ENCODE measurements around the gene ODR4.
"Not testable (repeated sequence)": the region's sequence is repeated elsewhere in the genome, so short reads cannot be mapped to it uniquely, and the experiment has no call there.

The ODR4 gene

DNA sequence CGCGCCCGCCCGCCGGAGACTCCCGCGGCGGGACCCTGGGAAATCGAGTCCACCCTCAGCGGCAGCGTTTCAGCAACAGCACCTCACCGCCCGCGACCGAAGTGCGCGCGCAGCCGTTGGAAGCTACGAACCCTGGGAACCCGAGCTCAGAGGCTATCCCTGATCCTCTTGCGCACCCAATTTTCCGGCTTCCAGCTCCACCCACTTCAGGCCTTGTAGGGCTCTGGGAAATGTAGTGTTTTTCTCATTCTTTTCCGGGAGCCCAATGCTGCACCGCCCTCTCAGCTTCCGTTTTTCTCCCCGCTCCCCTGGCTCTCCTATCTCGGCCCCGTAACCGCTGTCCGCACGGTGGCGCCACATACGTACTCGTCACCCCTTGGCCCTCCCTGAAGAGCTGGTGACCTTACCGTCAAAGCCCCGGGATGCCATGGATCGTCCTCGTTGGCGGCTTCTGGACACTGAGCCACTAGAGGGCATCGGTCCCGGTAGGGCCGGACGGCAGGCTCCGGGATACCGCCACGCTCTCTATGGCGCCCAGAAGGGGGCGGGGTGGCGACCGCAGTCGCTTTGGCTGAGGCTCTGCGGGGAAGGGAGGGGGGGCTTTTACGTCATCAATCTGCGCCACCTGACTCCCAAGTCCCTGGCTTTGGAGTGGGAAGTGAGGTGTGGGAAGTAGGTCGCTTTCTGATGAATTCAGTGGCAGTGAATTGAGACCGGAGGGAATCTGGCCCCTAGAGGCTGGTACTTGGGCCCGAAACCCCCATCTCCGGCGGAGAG, at the start of gene ODR4, which contains the start of gene TPR:
Gene ODR4, plus strand, starts transcription at position 687 of the 777 bp plus-strand sequence. CDS start 3,948 bp downstream, outside the sequence.
Gene TPR, minus strand, starts transcription at position 102 of the 777 bp plus-strand sequence. CDS start 225 bp downstream, outside the sequence.
- peak; percentile 98 for DNase-seq

DNA sequence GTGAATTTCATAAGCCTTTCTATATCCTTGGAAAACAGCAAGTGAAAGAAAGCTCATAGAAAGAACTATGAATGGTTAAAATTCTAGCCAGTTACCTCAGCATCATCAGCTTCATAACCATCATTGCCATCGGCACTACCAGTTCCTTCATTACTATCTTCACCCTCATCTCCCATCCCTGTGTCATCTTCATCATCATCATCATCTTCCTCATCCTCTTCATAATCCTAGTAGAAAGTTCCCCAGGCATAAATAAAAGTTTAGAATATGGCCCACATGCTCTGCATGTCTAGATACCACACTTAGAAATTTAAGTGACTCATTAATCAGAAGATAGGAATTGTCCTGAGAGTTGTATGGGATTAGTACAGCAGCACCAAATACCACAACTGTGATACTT, 49.6 kb upstream of the ODR4 start:
- DNase-seq: no peak

DNA sequence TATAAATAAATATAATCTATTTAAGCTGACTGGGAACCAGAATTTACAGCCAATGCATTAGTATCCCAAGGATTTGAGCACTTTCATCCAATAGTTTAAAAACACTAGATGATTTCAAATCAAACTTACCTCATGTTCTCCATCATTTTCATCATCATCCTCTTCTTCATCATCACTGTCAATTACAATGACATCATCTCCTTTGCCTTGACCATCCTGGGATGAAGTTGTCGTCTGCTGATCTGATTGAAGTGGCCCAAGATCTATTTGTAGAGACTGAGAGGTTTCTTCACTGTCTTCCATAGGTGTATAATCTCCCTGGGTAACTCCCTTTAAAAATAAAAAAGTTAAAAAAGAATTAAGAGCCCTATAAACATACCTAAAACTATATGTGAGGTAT, 48.3 kb upstream of the ODR4 start:
- no peak for DNase-seq

DNA sequence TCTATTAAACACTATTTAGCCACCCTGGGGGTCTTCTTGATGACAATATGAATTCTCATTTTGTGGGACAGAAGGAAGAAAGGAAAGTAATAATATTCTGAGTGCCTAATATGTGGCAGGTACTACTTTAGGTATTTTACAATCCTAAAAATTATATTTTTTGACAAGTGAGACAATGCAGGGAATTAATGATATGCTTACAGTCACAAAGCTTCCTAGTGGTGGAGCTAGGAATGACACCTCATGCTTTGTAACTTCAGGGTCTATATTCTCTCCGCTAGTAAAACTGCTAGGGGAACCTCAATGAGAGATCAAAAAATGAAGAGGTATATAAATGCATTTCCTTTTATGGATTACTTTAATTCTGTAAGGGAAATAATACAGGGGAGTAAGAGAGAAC, 44.9 kb upstream of the ODR4 start:
- no peak for DNase-seq

DNA sequence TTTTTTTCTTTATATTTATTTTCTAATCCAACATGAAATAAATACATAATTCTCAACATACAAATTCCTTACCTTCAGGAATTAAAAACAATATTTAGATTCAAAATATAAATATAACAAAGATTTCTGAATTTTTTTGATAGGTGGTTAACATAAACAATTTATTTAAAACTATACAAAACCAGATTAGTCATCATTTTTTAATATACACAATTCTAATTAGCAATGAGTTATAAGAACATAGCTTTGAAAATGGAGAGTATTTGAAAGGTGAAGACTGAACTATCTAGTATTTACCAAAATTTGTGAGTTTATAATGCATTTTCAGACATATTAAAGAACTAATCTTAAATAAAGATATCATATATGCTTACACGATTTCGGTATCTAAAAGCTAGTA, 38.1 kb upstream of the ODR4 start:
- DNase-seq: no peak

DNA sequence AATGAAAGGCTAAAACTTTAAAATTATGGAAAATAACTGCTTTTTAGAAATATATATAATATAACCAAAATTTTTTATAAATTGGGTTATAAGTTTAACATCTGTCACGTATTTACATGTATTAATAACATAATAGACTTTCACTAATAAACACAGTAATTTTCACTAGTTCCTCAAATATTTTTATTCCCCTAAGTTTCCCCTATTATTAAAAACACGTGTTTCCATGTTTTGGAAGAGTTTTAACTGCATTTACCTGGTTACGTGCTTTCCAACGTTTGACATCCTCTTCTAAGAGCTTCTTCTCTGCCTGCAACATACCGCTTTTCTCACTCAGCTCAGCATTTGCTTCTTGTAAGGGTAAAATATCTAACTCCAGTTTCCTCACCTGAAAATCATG, 34.9 kb upstream of the ODR4 start:
- no peak for DNase-seq

DNA sequence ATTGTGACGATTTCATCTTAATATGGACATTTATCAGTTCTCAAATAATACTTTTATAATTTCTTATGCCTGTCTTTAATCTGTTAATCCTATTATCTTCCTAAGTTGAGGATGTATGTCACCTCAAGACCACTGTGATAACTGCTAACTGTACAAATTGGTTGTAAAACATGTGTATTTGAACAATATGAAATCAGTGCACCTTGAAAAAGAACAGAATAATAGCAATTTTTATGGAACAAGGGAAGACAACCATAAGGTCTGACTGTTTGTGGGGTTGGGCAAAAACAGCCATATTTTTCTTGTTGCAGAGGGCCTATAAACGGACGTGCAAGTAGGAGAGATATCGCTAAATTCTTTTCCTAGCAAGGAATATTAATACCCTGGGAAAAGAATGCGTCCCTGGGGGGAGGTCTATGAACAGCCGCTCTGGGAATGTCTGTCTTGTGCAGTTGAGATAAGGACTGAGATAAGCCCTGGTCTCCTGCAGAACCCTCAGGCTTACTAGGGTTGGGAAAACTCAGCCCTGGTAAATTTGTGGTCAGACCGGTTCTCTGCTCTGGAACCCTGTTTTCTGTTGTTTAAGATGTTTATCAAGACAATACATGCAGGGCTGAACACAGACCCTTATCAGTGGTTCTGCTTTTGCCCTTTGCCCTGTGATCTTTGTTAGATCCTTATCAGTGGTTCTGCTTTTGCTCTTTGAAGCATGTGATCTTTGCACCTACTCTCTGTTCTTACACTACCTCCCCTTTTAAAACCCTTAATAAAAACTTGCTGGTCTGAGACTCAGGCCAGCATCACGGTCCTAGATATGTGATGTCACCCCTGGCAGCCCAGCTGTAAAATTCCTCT, 27.6 kb upstream of the ODR4 start:
- DNase-seq: not testable (repeated sequence)

DNA sequence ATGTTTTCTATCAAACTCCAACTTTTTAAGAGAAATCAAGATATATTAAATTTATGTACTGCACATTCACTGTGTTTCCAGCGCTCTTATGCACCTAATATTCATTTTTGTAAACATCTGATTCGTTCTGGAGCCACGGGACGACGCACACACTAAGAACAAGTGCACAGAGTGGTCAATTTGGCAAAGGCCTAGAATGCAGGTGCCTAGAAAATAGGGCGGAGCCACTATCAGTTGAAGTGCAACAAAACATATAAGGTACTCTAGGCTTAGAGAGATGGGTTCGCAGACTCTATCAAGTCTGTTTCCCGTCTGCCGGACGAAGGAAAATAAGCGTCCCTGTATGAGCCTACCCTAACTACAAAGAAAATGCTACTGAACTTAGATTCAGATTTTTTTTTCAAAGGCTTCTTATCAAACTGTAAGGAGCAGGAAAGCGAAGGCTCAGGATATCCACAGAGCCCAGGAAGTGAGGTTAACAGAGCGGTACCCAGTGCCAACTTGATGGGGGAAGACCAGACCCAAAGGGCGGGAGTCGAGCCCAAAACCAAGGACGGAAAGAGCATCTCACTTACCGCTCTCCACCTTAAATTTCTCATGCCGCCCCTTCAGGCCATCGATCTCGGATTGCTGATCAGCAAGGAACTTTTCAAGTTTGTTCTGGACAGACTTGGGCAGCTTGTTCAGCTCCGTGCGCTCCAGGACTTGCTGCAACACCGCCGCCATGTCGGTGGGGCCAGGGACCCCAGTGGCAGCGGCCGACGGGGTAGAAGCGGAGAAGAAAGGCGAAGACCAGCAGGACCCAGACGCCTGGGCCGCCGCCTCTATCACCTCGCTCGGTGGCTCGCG, 1.1 kb upstream of the ODR4 start:
- peak; percentile 42 to 59 for DNase-seq

DNA sequence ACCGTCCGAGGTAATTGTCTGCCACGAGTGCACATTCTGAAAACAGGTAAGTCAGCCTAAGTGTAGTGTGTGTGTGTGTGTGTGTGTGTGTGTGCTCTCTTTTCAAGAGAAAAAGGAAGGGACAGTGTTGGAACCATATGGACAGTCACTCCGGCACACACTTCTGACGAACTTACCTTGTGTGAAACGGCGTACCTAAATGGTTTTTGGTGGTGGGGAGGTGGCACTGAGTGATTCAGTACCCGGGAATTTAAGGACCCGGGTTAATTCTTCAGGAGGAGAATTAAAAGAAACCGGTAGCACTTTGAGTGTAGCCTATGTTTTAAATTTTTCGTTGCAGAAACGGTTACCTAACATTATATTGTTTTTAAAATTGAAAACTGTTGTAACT, 286 bp downstream of the ODR4 start:
- DNase-seq: no peak

DNA sequence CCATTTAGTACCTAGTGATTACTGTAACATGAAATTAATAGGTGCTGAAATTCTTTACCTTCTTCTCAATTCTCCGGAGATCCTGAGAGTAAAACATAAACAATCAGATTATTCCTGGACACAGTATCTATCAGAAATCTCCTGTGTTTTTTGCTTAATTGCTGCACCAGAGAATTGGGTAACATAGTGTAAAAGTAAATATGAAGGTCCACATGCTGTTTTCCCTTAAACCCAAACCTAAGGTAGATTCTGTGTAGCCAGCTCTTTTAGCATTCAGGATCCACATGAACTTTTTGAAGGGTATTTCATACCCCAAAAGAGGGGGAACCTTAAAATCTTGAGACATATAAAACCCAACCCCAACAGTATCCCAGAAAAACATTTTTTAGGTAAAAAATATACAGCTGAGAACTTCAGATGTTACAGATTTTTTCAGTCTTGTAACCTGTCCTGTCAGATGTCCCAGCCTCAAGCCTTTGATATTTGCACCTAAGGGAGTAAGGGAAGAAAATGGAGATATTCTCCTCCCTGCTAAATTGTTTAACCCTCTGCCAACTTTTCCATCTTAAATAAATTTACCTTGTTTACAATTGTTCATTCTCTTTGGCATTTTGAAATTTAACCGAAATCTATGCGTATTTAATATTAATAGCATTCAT, 11.2 kb downstream of the ODR4 start:
- DNase-seq: no peak

DNA sequence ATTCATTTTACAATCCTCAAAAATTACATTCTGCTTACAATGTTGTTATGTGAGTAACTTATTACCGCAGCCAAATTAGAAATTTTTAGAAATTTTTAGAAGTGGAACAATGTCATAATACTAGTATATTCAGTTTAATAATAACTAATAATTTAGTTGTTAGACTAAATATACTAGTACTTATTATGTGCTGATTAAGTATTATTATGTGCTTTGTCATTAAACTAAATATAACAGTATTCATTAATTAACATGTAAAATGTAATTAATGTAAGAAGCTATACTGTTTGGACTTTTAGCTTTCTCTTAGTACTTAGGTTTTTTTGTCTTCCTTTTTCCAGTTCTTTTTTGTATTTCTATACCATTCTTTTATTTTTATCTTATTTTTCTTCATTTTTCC, 15.3 kb downstream of the ODR4 start:
- DNase-seq: no peak

DNA sequence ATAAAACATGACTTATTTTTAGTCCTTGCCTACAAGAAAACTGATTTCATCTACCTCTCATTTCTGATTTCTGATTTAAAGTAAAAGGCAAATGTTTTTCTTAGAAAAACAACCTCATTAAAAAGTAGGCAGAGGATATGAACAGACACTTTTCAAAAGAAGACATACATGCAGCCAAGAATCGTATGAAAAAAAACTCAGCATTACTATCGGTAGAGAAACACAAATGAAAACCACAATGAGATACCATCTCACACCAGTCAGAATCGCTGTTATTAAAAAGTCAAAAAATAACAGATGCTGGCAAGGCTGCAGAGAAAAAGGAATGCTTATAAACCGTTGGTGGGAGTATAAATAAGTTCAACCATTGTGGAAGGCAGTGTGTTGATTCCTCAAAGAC, 16.2 kb downstream of the ODR4 start:
- peak in 1 of 2 donors; percentile 7 for DNase-seq

DNA sequence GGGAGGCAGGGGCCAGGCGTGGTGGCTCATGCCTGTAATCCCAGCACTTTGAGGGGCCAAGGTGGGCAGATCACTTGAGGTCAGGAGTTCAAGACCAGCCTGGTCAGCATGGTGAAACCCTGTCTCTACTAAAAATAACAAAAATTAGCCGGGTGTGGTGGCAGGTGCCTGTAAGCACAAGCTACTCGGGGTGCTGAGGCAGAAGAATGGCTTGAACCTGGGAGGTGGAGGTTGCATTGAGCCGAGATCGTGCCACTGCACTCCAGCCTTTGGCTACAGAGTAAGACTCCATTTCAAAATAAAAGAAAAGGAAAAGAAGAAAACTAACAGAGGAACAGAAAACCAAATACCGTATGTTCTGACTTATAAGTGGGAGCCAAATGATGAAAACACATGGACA, 17.1 kb downstream of the ODR4 start:
- not testable (repeated sequence) for DNase-seq

DNA sequence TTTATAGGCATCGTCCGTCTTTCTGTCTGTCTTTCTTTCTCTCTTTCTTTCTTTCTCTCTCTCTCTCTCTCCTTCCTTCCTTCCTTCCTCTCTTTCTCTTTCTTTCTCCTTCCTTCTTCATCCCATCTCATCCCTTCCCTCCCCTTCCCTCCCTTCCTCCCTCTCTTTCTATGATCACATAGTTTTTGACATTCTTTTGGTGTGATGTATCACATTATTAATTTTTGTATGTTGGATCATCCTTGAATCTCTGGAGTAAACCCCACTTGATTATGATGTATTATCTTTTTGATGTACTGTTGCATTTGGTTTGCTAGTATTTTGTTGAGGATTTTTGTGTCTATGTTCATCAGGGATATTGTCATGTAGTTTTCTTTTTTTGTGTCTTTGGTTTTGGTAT, 25.8 kb downstream of the ODR4 start:
- not testable (repeated sequence) for DNase-seq

DNA sequence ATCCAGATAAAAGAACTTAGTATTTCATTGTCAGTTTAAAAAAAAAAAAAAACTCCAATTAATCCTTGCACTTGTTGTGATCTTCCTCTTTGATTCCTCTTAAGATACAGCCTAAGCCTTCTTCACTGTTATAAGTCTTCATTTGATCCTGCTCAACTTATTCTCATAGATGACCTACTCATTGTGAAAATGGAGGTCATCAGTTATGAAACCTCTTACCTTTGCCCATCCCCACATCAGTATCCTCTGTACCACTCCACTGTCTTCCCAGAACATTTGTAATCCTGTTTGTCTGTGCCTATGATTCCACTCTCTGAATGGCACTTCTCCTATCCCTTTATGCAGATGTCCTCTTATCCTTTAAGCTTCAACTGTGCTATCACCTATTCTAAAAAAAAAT, 28.0 kb downstream of the ODR4 start:
- no peak for DNase-seq

DNA sequence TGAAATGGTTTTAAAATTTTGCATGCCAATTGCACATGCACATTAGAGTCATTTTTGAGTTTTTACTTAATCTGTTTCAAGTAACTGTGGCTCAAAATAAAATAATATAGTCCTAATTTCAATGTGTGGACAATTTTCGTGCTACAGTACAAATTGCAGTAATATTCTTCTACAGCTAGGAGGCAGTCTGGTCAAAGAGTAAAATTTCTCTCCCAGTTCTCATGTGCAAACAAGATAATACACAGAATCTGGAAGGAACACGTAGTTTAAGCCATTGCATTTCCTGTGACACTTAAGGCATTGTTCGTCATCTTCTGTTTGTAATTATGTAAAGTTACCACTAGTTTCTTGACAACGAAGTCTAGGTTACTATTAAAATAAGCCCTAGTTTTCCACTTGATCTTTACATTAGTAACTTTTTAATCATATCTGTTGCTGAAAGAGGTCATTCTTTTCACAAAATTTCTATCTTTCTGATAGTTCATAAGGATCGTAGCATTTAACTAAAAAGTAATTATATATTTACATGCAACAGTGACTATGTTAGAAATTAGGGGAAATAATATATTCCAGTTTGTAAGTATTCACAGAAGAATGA, 28.9 kb downstream of the ODR4 start:
- DNase-seq: peak in 1 of 2 donors; percentile 64

DNA sequence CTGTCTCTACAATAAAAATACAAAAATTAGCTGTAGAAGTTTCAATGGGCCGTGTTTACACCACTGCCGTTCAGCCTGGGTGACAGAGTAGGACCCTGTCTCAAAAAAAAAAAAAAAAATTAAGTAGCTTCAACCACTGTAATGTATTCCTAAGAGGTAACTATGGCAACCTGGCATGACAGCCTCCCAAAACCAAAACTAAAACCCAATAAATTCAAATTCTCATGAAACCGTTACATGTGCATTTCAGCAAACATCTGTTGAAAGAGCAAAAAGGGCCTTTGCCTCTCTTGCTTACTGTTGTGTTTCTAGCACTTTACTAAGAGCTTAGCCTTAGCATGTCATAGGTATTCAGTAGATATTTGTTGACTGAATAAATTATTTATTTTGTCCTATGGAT, 33.5 kb downstream of the ODR4 start:
- DNase-seq: no peak

DNA sequence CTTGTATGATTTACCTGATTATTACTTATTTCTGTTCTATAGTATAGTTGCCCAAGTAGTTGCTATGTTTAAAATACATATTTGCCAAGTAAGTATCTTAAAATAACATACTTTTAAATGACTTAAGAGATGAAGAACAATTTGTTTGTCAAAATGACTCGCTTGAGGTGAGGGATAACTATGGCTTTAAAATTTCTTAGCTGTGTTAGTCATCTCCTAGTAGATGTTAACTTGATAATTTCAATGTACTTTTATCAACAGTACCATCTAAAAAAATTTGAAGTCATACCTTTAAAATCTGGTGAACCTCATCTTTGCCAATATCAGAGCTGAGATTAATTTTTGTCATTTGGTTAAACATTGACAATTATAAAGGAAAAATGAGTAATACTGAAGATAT, 37.7 kb downstream of the ODR4 start:
- DNase-seq: no peak

DNA sequence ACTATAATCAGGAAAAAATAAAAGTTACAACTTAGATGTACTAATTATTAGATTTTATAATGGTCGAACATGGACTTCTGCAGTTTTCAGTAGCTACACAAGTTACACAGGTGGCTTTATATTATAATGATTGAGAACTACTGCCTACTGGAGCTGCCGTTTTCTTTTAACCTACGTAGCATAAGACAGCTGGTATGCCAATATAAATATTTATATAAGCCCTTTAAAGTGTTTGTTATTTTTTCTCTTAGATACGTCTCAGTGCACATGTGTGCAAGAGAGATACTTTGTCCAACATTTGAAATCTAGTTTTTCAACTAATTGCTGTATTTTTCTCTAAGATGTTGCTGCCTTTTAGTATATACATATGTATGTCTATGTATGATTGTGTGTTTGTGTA, 42.9 kb downstream of the ODR4 start:
- no peak for DNase-seq

DNA sequence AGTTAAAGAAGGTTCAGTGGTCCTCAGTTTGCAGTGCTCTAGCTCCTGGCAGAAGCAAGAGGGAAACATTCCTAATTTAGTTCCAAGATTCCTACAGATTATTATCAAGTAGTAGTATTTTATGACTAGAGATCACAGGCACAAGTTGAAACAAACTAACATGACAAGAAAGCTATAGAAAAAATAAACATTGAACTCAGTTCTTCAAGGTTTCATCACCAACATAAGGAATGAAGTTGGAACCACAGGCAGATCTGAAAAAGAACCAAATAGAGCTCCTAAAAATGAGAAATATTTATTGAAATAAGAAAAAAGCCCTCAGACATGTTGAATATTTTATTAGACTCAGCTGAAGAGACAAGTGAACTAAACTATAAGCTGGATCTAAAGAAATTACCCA, 44.7 kb downstream of the ODR4 start:
- DNase-seq: no peak

DNA sequence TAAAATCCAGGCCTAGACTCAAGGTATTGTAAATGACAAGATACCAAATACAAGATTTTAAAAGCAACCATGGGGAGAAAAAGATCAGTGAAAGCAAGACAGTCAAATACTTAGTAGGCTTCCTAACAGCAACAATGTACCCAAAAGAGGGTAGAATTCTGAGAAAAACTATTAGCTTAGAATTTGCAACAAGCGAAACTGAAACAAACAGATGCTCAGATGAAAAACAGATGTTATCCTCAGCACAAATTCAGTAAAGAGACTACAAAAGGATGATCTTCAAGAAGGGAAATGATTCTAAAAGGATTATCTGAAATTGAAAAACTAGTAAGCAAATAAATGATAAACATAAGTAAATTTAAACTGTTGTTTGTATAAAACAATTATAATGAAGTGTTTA, 45.3 kb downstream of the ODR4 start:
- DNase-seq: peak in 1 of 2 donors; percentile 19

DNA sequence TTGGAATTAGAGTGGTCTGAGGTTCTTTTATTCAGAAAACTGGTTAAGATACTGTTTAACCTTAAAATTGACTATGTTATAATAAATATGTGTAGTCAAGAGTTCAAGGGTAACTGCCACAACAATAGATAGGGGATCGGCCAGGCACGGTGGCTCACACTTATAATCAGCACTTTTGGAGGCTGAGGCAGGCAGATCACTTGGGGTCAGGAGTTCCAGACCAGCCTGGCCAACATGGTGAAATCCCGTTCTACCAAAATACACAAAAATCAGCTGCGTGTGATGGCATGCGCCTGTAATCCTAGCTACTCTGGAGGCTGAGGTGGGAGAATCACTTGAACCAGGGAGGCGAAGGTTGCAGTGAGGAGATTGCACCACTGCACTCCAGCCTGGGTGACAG, 45.8 kb downstream of the ODR4 start:
- no peak for DNase-seq

Data from CD4-positive, alpha-beta T cell treated with Interleukin-4 for 1 hour (primary cell).